ENCODE measurements around the gene C10orf90.

Gene C10orf90

GRCh38 chr10:126458466-126458865 is 212.0 kb downstream of the C10orf90 start:
- DNase-seq: no peak

GRCh38 chr10:126456632-126457031 is 213.9 kb downstream of the C10orf90 start:
- no peak for DNase-seq

- DNase-seq: no peak
Observed at GRCh38 chr10:126455766-126456405, 214.6 kb downstream of the C10orf90 start.

- no peak for DNase-seq
Observed at GRCh38 chr10:126455036-126455765, 215.3 kb downstream of the C10orf90 start.

- DNase-seq: no peak
Observed at GRCh38 chr10:126454045-126454751, 216.3 kb downstream of the C10orf90 start.

- no peak for DNase-seq
Observed at GRCh38 chr10:126452245-126452644, 218.2 kb downstream of the C10orf90 start.

GRCh38 chr10:126448091-126448490 is 222.4 kb downstream of the C10orf90 start:
- no peak for DNase-seq

- DNase-seq: no peak
Observed at GRCh38 chr10:126439942-126440341, 230.6 kb downstream of the C10orf90 start.

GRCh38 chr10:126438407-126438783 is 232.1 kb downstream of the C10orf90 start:
- no peak for DNase-seq

- DNase-seq: no peak
Observed at GRCh38 chr10:126437635-126438406, 232.7 kb downstream of the C10orf90 start.

- DNase-seq: no peak
Observed at GRCh38 chr10:126434235-126434634, 236.3 kb downstream of the C10orf90 start.

- DNase-seq: no peak
Observed at GRCh38 chr10:126433351-126433750, 237.1 kb downstream of the C10orf90 start.

- DNase-seq: no peak
Observed at GRCh38 chr10:126432507-126432906, 238.0 kb downstream of the C10orf90 start.

- DNase-seq: no peak
Observed at GRCh38 chr10:126431816-126432215, 238.7 kb downstream of the C10orf90 start.

- DNase-seq: no peak
Observed at GRCh38 chr10:126430512-126430911, 240.0 kb downstream of the C10orf90 start.

GRCh38 chr10:126429275-126429674 is 241.2 kb downstream of the C10orf90 start:
- DNase-seq: no peak

- DNase-seq: no peak
Observed at GRCh38 chr10:126425489-126426065, 244.9 kb downstream of the C10orf90 start.

GRCh38 chr10:126425032-126425431 is 245.5 kb downstream of the C10orf90 start:
- DNase-seq: no peak

GRCh38 chr10:126423732-126424491 is 246.6 kb downstream of the C10orf90 start:
- DNase-seq: no peak

- no peak for DNase-seq
Observed at GRCh38 chr10:126422567-126422966, 247.9 kb downstream of the C10orf90 start.

GRCh38 chr10:126421756-126422256 is 248.7 kb downstream of the C10orf90 start:
- no peak for DNase-seq
